A549 (cell line): Measurements from ENCODE around the gene SLC13A5. TPM values are rescaled to one million over a fixed set of nuclear protein-coding genes. Genes with fewer than 3 reads are reported as not detected.

Experiments used
- ATAC-seq, 2 experiments: fragments of 200-7000 bp in 1 of 2; fragments of >200 bp in 1 of 2; cut with Nextera tagmentation in 1 of 2; cut with Tn5 transposase in 1 of 2; 3 replicates each; pipeline versions ENCODE4 v1.8.0 to v1.9.1; 2018 to 2020; ENCODE audit warnings: mild to moderate bottlenecking in 1 of 2, moderate library complexity in 1 of 2
- CTCF ChIA-PET: fragments of 300-600 bp; sonication (Branson Sonifier 250); formaldehyde crosslinking; extraction: SDS; loops from one replicate; lab custom pipeline; 2021; ENCODE audit warnings: antibody characterized with exemption, inconsistent platforms; lab: Yijun Ruan, JAX
- POLR2A ChIA-PET: fragments of 350-600 bp; formaldehyde crosslinking; extraction: SDS; loops from one replicate; lab custom pipeline; 2021; ENCODE audit warnings: antibody characterized with exemption, inconsistent platforms; lab: Yijun Ruan, JAX
- DNase-seq, 2 experiments: peaks; one replicate each; pipeline versions ENCODE4 v3.0.0 to v3.0.0-alpha.2; 2011 to 2016; ENCODE audit warnings: low read depth in 1 of 2, low spot score in 1 of 2
- FAIRE-seq: peaks from 2 replicates; lab custom pipeline; 2011; peaks lifted over from hg19 to GRCh38; lab: Jason Lieb, UNC
- H3K27ac ChIP-seq, 2 experiments: fragments of >200 bp; sonication (Bioruptor Twin); formaldehyde crosslinking; 3 replicates each; pipeline ENCODE4 v1.5.1; 2016 to 2017
- H3K4me1 ChIP-seq: fragments of >200 bp; sonication (Bioruptor Twin); formaldehyde crosslinking; 3 replicates; pipeline ENCODE4 v1.6.1; 2016
- H3K4me2 ChIP-seq: fragments of >200 bp; sonication (Bioruptor Twin); formaldehyde crosslinking; 3 replicates; pipeline ENCODE4 v1.6.1; 2016
- H3K4me3 ChIP-seq: fragments of >200 bp; sonication (Bioruptor Twin); formaldehyde crosslinking; 3 replicates; pipeline ENCODE4 v1.5.1; 2016
- H3K9me3 ChIP-seq: fragments of >200 bp; sonication (Bioruptor Twin); formaldehyde crosslinking; 3 replicates; pipeline ENCODE4 v1.6.1; 2016
- CBX8 ChIP-seq: fragments of 200-600 bp; sonication (generic); IDR thresholded peaks from 2 replicates; pipeline ENCODE4 v1.6.1; 2016
- EHF ChIP-seq: fragments of 250-450 bp; sonication (Bioruptor Pico); IDR thresholded peaks from 2 replicates; pipeline ENCODE4 v1.5.0; 2020; ENCODE audit warnings: mild to moderate bottlenecking
- ESRRA ChIP-seq: fragments of 150-350 bp; IDR thresholded peaks from 2 replicates; pipeline ENCODE4 v1.6.1; 2014; ENCODE audit warnings: mild to moderate bottlenecking, low read length, borderline replicate concordance
- FOSL2 ChIP-seq, 2 experiments: fragments of 450-650 bp in 1 of 2; fragments of >200 bp in 1 of 2; sonication (Bioruptor Twin) in 1 of 2; formaldehyde crosslinking; IDR thresholded peaks; 2 replicates each; pipeline versions ENCODE4 v1.5.0 to v1.6.1; 2016 to 2020; ENCODE audit warnings: mild to moderate bottlenecking in 1 of 2, moderate library complexity in 1 of 2
- GATA3 ChIP-seq: IDR thresholded peaks from 2 replicates; pipeline ENCODE4 v1.6.1; 2012; ENCODE audit warnings: borderline replicate concordance
- JUNB ChIP-seq: fragments of >200 bp; sonication (Bioruptor Twin); formaldehyde crosslinking; IDR thresholded peaks from 2 replicates; pipeline ENCODE4 v1.6.1; 2016
- KDM1A ChIP-seq: fragments of 200-600 bp; sonication (generic); IDR thresholded peaks from 2 replicates; pipeline ENCODE4 v1.6.1; 2016; ENCODE audit warnings: low read depth, mild to moderate bottlenecking
- MAZ ChIP-seq: fragments of 150-350 bp; IDR thresholded peaks from 2 replicates; pipeline ENCODE4 v1.6.1; 2014; ENCODE audit warnings: antibody characterized with exemption, low read depth, low read length, borderline replicate concordance
- POLR2A ChIP-seq: IDR thresholded peaks from 2 replicates; pipeline ENCODE4 v1.6.1; 2012; ENCODE audit warnings: mild to moderate bottlenecking, low read length
- POLR2AphosphoS2 ChIP-seq: conservative IDR thresholded peaks from 2 replicates; pipeline ENCODE4 v1.6.1; 2012; ENCODE audit warnings: low read length, improper control_type of control experiment, inconsistent platforms
- RARB ChIP-seq: fragments of 250-450 bp; sonication (Bioruptor Pico); IDR thresholded peaks from 2 replicates; pipeline ENCODE4 v1.8.0; 2021; ENCODE audit warnings: mild to moderate bottlenecking, moderate library complexity
- RFX5 ChIP-seq: fragments of 450-650 bp; IDR thresholded peaks from 2 replicates; pipeline ENCODE4 v1.7.1; 2014; ENCODE audit warnings: antibody characterized with exemption, mild to moderate bottlenecking, moderate library complexity
- SMC3 ChIP-seq: fragments of >200 bp; sonication (Bioruptor Twin); formaldehyde crosslinking; IDR thresholded peaks from 3 replicates; pipeline ENCODE4 v1.6.1; 2018; ENCODE audit warnings: inconsistent platforms
- SREBF2 ChIP-seq: fragments of 450-650 bp; IDR thresholded peaks from 2 replicates; pipeline ENCODE4 v1.6.1; 2014; ENCODE audit warnings: mild to moderate bottlenecking, moderate library complexity
- ZC3H11A ChIP-seq: fragments of 450-650 bp; IDR thresholded peaks from 2 replicates; pipeline ENCODE4 v1.6.1; 2014; ENCODE audit warnings: antibody characterized with exemption, mild to moderate bottlenecking
- ZFP36 ChIP-seq: fragments of 450-650 bp; IDR thresholded peaks from 2 replicates; pipeline ENCODE4 v1.6.1; 2014; ENCODE audit warnings: borderline replicate concordance; ENCODE audit not compliant: partially characterized antibody
- ZNF302 ChIP-seq: fragments of 250-450 bp; sonication (Bioruptor Pico); IDR thresholded peaks from 2 replicates; pipeline ENCODE4 v1.9.0; 2021; ENCODE audit warnings: inconsistent platforms, mild to moderate bottlenecking, moderate library complexity
- WGBS: methylation state at CpG from one replicate; pipeline ENCODE4 v1.1.6; 2017; ENCODE audit errors: missing lambda C conversion rate; 5-methylcytosine and 5-hydroxymethylcytosine counted together
- polyA plus RNA-seq, 4 experiments: library from polyadenylated mRNA; depleted of rRNA in 3 of 4; stranded (reverse); fragments of >200 nt; fragmentation: RNase III in 1 of 4; extraction: RNeasy Plus Mini Kit Qiagen cat#74134 plus additional on column Dnase treatment in 1 of 4; gene quantifications; 2 replicates in 3 of 4; 3 replicates in 1 of 4; pipeline ENCODE4 v1.2.3, GENCODE V29; 2011 to 2017
- TF ChIP-seq, protein P1 (sequence below): fragments of 200-600 bp; sonication (generic); IDR thresholded peaks from 2 replicates; pipeline ENCODE4 v1.6.1; 2016; ENCODE audit warnings: antibody characterized with exemption, mild to moderate bottlenecking, moderate library complexity
- TF ChIP-seq, protein P2 (sequence below): IDR thresholded peaks from 2 replicates; pipeline ENCODE4 v1.6.1; 2012
- TF ChIP-seq, protein P3 (sequence below): IDR thresholded peaks from 2 replicates; pipeline ENCODE4 v1.6.1; 2012; ENCODE audit warnings: low read depth, borderline replicate concordance
- TF ChIP-seq, protein P4 (sequence below): fragments of 250-450 bp; sonication (Bioruptor Pico); IDR thresholded peaks from 2 replicates; pipeline ENCODE4 v1.5.0; 2021; ENCODE audit warnings: mild to moderate bottlenecking, moderate library complexity, borderline replicate concordance

Gene SLC13A5
- polyA plus RNA-seq, 2 of the 4 experiments (the other 2 are of a cell fraction) = 0.15 to 0.26 TPM

DNA sequence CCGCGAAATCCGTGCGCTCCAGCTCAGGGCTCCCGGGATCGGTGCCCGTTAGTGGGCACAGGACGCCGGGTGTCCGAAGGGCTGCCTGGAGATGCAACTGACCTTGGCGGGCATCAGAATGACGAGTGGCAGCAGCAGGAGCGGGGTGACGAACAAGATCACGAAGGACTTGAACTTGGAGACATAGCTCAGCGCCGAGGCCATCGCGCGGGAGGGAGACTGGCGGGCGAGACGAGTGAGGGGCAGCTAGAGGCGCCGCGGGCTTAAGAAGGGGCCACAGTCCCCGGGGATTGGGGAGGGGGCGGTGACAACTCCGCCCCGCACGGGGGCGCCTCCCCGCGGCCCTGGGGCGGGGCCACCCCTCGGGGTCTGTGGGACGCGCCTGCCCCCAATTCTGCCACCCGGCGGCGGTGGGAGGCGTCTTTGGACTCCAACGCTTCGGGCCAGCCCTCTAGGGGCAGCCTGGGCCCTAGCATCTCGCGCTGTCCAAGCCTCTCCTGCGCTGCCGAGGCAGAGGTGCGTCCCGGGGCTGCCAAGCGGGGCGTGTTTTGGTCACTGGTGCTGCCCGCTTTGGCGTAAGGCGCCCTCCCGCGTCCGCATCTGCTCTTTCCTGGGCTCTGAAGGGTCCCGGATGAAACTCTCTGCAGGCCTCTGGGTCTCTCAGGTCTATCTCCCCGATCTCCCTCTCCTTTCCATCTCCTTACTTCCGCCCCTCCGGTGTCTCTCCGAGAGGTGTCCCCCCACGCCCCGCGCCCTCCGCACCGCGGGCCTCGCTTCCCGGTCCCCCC lies at the start of gene SLC13A5 (continued):
- TF ChIP-seq, protein P1, sequence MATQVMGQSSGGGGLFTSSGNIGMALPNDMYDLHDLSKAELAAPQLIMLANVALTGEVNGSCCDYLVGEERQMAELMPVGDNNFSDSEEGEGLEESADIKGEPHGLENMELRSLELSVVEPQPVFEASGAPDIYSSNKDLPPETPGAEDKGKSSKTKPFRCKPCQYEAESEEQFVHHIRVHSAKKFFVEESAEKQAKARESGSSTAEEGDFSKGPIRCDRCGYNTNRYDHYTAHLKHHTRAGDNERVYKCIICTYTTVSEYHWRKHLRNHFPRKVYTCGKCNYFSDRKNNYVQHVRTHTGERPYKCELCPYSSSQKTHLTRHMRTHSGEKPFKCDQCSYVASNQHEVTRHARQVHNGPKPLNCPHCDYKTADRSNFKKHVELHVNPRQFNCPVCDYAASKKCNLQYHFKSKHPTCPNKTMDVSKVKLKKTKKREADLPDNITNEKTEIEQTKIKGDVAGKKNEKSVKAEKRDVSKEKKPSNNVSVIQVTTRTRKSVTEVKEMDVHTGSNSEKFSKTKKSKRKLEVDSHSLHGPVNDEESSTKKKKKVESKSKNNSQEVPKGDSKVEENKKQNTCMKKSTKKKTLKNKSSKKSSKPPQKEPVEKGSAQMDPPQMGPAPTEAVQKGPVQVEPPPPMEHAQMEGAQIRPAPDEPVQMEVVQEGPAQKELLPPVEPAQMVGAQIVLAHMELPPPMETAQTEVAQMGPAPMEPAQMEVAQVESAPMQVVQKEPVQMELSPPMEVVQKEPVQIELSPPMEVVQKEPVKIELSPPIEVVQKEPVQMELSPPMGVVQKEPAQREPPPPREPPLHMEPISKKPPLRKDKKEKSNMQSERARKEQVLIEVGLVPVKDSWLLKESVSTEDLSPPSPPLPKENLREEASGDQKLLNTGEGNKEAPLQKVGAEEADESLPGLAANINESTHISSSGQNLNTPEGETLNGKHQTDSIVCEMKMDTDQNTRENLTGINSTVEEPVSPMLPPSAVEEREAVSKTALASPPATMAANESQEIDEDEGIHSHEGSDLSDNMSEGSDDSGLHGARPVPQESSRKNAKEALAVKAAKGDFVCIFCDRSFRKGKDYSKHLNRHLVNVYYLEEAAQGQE = no peak
- TF ChIP-seq, protein P2, sequence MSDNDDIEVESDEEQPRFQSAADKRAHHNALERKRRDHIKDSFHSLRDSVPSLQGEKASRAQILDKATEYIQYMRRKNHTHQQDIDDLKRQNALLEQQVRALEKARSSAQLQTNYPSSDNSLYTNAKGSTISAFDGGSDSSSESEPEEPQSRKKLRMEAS = peak; percentile 34; the same call in 1 of the 2 replicates
- peak; percentile 47 for TF ChIP-seq SMC3
- no peak for TF ChIP-seq SREBF2
- TF ChIP-seq POLR2A = no peak
- TF ChIP-seq, protein P3, sequence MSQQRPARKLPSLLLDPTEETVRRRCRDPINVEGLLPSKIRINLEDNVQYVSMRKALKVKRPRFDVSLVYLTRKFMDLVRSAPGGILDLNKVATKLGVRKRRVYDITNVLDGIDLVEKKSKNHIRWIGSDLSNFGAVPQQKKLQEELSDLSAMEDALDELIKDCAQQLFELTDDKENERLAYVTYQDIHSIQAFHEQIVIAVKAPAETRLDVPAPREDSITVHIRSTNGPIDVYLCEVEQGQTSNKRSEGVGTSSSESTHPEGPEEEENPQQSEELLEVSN = peak; percentile 17; the same call in 1 of the 2 replicates
- TF ChIP-seq ZNF302 (CRISPR knock-in tag) = no peak

DNA sequence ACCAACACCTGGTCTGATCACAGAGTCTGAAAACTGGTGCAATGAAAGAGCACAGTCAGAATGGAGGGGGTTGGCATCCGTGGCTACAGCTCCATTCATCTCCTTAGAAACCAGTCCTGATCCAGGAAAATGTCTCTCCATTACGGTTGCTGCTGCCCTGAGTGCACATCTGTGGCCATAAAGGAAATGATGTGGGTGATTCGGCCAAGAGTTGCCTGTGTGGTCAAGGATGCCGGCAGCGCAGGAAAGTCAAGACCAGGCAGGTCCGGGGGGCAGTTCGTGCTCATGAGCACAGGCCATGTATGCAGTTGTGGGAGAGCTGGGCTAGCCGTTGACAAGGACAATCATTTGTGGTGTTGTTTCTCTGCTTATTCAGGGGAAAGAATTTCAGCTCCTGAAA lies 48.6 kb upstream of the SLC13A5 start:
- no peak overlapping the region for H3K27ac ChIP-seq
- H3K4me3 ChIP-seq = no peak overlapping the region
- FAIRE-seq = no peak
- TF ChIP-seq RARB (CRISPR knock-in tag) = no peak
- no peak for TF ChIP-seq POLR2AphosphoS2
- TF ChIP-seq MAZ = no peak
- no peak for TF ChIP-seq ZC3H11A
- TF ChIP-seq, all 56 proteins: peak for 0
- Histone ChIP-seq H3K4me2 (no peak overlapping the region), H3K4me1 (no peaks in the 10 kb centered on the region), H3K9me3 (peaks cover 8% of the 10 kb centered on the region; the same call in 2 of the 3 replicates)
- ATAC-seq = no peak
- DNase-seq = no peak
- CTCF ChIA-PET = interaction anchor here (0.6 kb wide), 2 partner anchors 65 to 138 kb away, joined by 3 read pairs; no protein-coding TSS in a partner anchor
- 28% methylated on average over 8 of the region's 8 CpGs for WGBS
- POLR2A ChIA-PET = no interaction called here

DNA sequence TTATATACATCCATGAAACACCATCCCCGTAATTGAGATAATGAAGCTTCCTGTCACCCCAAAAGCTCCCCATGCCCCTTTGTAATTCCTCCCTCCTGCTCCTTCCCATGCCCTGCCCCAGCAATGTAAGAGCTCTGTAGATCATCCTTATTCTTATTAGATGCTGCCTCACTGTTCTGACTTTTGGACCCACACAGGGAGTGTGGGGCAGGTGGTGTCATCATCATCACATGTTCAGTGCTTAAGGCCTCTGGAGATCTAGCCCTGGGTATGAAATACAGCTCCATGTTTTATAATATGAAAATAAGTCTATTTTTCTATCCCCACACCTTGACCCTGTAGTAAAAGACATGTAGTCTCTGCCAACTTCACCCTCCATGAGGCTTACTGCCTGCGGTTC lies 44.6 kb upstream of the SLC13A5 start:
- ATAC-seq (no peak), DNase-seq (no peak), FAIRE-seq (peak; percentile 7)
- 57% methylated on average over 2 of the region's 2 CpGs for WGBS
- POLR2A ChIA-PET = no interaction called here
- no peak overlapping the region for H3K4me2 ChIP-seq
- no peaks in the 10 kb centered on the region for H3K9me3 ChIP-seq
- H3K27ac ChIP-seq = no peak overlapping the region
- TF ChIP-seq FOSL2 (IDR thresholded peaks at IDR 0.05) (no peak), FOSL2 (CRISPR knock-in tag; IDR thresholded peaks at IDR 0.05) (no peak), CBX8 (no peak), JUNB (no peak), ZFP36 (no peak), EHF (CRISPR knock-in tag) (no peak), MAZ (no peak), RFX5 (no peak), KDM1A (no peak), ESRRA (no peak), GATA3 (no peak)
- TF ChIP-seq, protein P4, sequence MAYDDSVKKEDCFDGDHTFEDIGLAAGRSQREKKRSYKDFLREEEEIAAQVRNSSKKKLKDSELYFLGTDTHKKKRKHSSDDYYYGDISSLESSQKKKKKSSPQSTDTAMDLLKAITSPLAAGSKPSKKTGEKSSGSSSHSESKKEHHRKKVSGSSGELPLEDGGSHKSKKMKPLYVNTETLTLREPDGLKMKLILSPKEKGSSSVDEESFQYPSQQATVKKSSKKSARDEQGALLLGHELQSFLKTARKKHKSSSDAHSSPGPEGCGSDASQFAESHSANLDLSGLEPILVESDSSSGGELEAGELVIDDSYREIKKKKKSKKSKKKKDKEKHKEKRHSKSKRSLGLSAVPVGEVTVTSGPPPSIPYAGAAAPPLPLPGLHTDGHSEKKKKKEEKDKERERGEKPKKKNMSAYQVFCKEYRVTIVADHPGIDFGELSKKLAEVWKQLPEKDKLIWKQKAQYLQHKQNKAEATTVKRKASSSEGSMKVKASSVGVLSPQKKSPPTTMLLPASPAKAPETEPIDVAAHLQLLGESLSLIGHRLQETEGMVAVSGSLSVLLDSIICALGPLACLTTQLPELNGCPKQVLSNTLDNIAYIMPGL (CRISPR knock-in tag) = no peak
- TF ChIP-seq, protein P2 = no peak
- H3K4me1 ChIP-seq = no peaks in the 10 kb centered on the region; the same call in 2 of the 3 replicates
- CTCF ChIA-PET = interaction anchor here (0.8 kb wide), 1 partner anchor 86 kb away, joined by 3 read pairs; no protein-coding TSS in a partner anchor
- no peak overlapping the region for H3K4me3 ChIP-seq
